ENCODE data around the gene MCEMP1. TPM values are rescaled to one million over a fixed set of nuclear protein-coding genes. Genes with fewer than 3 reads are reported as not detected.

MCEMP1 gene
- total RNA-seq, 1 donor from 2014 or later = 0.96 TPM

DNA sequence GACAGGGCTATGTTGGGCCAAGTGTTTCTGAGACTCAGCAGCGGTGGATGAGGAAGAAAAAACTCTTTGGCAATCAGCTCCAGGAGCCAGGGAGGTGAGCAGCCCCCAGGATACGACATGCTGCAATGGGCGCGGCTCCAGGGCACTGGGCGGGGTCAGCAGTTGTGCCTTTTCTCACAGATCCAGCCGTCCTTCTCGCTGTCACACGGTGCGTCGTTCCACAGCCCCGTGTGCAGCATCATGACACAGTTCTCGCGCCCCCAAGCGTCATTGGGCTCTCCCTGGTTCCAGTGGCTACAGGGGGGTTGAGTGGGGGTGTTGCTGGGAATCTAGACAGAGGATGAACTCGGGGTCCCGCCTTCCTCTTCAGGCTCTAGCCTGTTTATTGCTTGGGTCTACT, 52.3 kb downstream of the MCEMP1 start:
- DNase-seq (ENCODE audit: low spot score) = no peak

Other genes starting within 250 kb of the MCEMP1 start
- not detected for gene PEX11G, start 188.1 kb upstream of the MCEMP1 start, total RNA-seq (ENCODE audit: insufficient read depth, low replicate concordance)
- gene ZNF358, start 161.0 kb upstream of the MCEMP1 start, total RNA-seq (ENCODE audit: insufficient read depth, low replicate concordance) = 29.9 TPM
- 5.8 TPM for gene MCOLN1, start 154.5 kb upstream of the MCEMP1 start, total RNA-seq (ENCODE audit: insufficient read depth, low replicate concordance)
- 35.6 TPM for gene PNPLA6, start 141.4 kb upstream of the MCEMP1 start, total RNA-seq (ENCODE audit: insufficient read depth, low replicate concordance)
- gene CAMSAP3, start 81.2 kb upstream of the MCEMP1 start, total RNA-seq (ENCODE audit: insufficient read depth, low replicate concordance) = 1.2 TPM
- 18.3 TPM for gene XAB2, start 47.5 kb upstream of the MCEMP1 start, total RNA-seq (ENCODE audit: insufficient read depth, low replicate concordance)
- gene PET100, start 47.3 kb upstream of the MCEMP1 start, total RNA-seq (ENCODE audit: insufficient read depth, low replicate concordance) = 25.5 TPM
- not detected for gene PCP2, start 43.4 kb upstream of the MCEMP1 start, total RNA-seq (ENCODE audit: insufficient read depth, low replicate concordance)
- 8.4 TPM for gene STXBP2, start 40.0 kb upstream of the MCEMP1 start, total RNA-seq (ENCODE audit: insufficient read depth, low replicate concordance)
- not detected for gene RETN, start 8.0 kb upstream of the MCEMP1 start, total RNA-seq (ENCODE audit: insufficient read depth, low replicate concordance)
- 19.3 TPM for gene TRAPPC5, start 3.7 kb downstream of the MCEMP1 start, total RNA-seq (ENCODE audit: insufficient read depth, low replicate concordance)
- not detected for gene FCER2, start 25.0 kb downstream of the MCEMP1 start, total RNA-seq (ENCODE audit: insufficient read depth, low replicate concordance)
- gene CLEC4G, start 55.0 kb downstream of the MCEMP1 start, total RNA-seq (ENCODE audit: insufficient read depth, low replicate concordance) = 1.2 TPM
- 17.8 TPM for gene CD209, start 70.4 kb downstream of the MCEMP1 start, total RNA-seq (ENCODE audit: insufficient read depth, low replicate concordance)
- 1.7 TPM for gene CLEC4M, start 86.2 kb downstream of the MCEMP1 start, total RNA-seq (ENCODE audit: insufficient read depth, low replicate concordance)
- 11.6 TPM for gene EVI5L, start 153.1 kb downstream of the MCEMP1 start, total RNA-seq (ENCODE audit: insufficient read depth, low replicate concordance)
- gene PRR36, start 197.3 kb downstream of the MCEMP1 start, total RNA-seq (ENCODE audit: insufficient read depth, low replicate concordance) = 0.96 TPM
- 0.48 TPM for gene LRRC8E, start 211.4 kb downstream of the MCEMP1 start, total RNA-seq (ENCODE audit: insufficient read depth, low replicate concordance)
- gene MAP2K7, start 226.8 kb downstream of the MCEMP1 start, total RNA-seq (ENCODE audit: insufficient read depth, low replicate concordance) = 9.6 TPM
- gene TGFBR3L, start 237.7 kb downstream of the MCEMP1 start, total RNA-seq (ENCODE audit: insufficient read depth, low replicate concordance) = not detected
- gene SNAPC2, start 243.2 kb downstream of the MCEMP1 start, total RNA-seq (ENCODE audit: insufficient read depth, low replicate concordance) = 8.9 TPM
- 6.0 TPM for gene CTXN1, start 249.0 kb downstream of the MCEMP1 start, total RNA-seq (ENCODE audit: insufficient read depth, low replicate concordance)